ENCODE measurements around the gene RRM2. TPM values are rescaled to one million over a fixed set of nuclear protein-coding genes. Genes with fewer than 3 reads are reported as not detected.
A peak's percentile ranks its signal among the peaks of the same experiment; 100 is the strongest.

The RRM2 gene
- polyA plus RNA-seq, 1 donor (not counting 4 experiments of a cell fraction or from before 2014, with no cell fraction given), result 25.7 TPM

GRCh38 chr2:10160203-10160955, 37.8 kb downstream of the RRM2 start:
- no peak overlapping the region for H2AFZ ChIP-seq (ENCODE audit: control insufficient read depth, low read length)
- DNase-seq (ENCODE audit: low read depth, low spot score) (no peak), FAIRE-seq (no peak)
- no peak overlapping the region for H3K27ac ChIP-seq (ENCODE audit: control insufficient read depth, insufficient read depth, low read length)
- peaks cover 13% of the 10 kb centered on the region for H3K4me1 ChIP-seq (ENCODE audit: control insufficient read depth, extremely low read depth, insufficient read depth, low read length)
- no peaks in the 10 kb centered on the region for H3K9me1 ChIP-seq (ENCODE audit: control insufficient read depth, extremely low read depth, insufficient read depth, low read length)
- H3K4me3 ChIP-seq (ENCODE audit: control insufficient read depth in 2 of 3, extremely low read depth in 1 of 3, insufficient read depth in 2 of 3, low read depth in 1 of 3, low read length in 3 of 3), result no peak overlapping the region
- TF ChIP-seq CTCF (optimal IDR thresholded peaks at IDR 0.05 in 1 of 3, IDR thresholded peaks at IDR 0.05 in 1 of 3, conservative IDR thresholded peaks at IDR 0.05 in 1 of 3; ENCODE audit: extremely low read depth in 1 of 3, insufficient read depth in 2 of 3, low read length in 3 of 3), result no peak
- no peak for TF ChIP-seq EZH2 (IDR thresholded peaks at IDR 0.05; ENCODE audit: low read length)
- no peaks in the 10 kb centered on the region for H3K9me3 ChIP-seq (ENCODE audit: control insufficient read depth, low read depth, low read length)
- H3K27me3 ChIP-seq (ENCODE audit: control insufficient read depth, extremely low read depth, insufficient read depth, low read length), result no peaks in the 10 kb centered on the region
- H3K36me3 ChIP-seq (ENCODE audit: control insufficient read depth in 2 of 2, extremely low read depth in 1 of 2, insufficient read depth in 2 of 2, low read length in 2 of 2), result no peaks in the 10 kb centered on the region
- dilution Hi-C loops (cut with MboI; ENCODE audit: extremely low pct_ligation_motif_present, low sequenced_read_pairs), result no loop called here
- H3K9ac ChIP-seq (ENCODE audit: control insufficient read depth, extremely low read depth, insufficient read depth, low read length), result no peak overlapping the region
- no peaks in the 10 kb centered on the region for H3K79me2 ChIP-seq (ENCODE audit: control insufficient read depth, insufficient read depth, low read length)
- no peaks in the 10 kb centered on the region for H4K20me1 ChIP-seq (ENCODE audit: control insufficient read depth, extremely low read depth, insufficient read depth, low read length)
- H3K4me2 ChIP-seq (ENCODE audit: control insufficient read depth, extremely low read depth, insufficient read depth, low read depth, low read length), result no peak overlapping the region

DNA sequence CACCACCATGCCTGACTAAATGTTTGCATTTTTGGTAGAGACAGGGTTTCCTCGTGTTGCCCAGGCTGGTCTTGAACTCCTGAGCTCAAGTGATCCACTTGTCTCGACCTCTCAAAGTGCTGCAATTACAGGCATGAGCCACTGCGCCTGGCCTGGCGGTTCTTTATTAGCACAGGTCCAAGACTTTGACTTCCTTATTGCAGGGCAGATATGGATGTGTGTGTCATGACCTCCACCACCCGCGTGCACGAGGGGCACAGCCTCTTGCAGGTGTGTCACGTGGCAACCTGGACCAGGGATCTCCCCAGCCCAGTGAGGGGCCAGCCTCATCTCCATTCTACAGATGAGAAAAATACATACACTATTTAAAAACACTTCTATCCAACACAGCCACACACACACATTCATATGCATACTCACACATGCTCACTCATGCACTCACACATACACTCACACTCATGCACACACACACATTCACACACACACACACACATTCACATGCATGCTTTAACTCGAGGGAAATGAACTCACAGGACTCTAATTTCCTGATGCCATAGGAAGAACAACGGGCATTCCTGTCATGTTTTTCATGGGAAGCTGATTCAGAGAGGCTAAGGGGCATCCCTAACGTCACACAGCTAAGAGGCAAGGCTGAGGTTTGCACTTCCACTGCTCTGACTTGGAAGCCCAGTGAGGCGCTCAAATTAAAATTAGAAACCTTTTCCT, 38.8 kb downstream of the RRM2 start:
- H3K27ac ChIP-seq (ENCODE audit: control insufficient read depth, insufficient read depth, low read length), result no peak overlapping the region
- H3K4me1 ChIP-seq (ENCODE audit: control insufficient read depth, extremely low read depth, insufficient read depth, low read length), result peaks cover 13% of the 10 kb centered on the region
- H3K9me3 ChIP-seq (ENCODE audit: control insufficient read depth, low read depth, low read length), result no peaks in the 10 kb centered on the region
- no peaks in the 10 kb centered on the region for H3K27me3 ChIP-seq (ENCODE audit: control insufficient read depth, extremely low read depth, insufficient read depth, low read length)
- H3K4me2 ChIP-seq (ENCODE audit: control insufficient read depth, extremely low read depth, insufficient read depth, low read depth, low read length), result peak overlapping the region; percentile 29
- H2AFZ ChIP-seq (ENCODE audit: control insufficient read depth, low read length), result no peak overlapping the region
- DNase-seq (ENCODE audit: low read depth, low spot score) (no peak), FAIRE-seq (peak; percentile 77)
- H3K4me3 ChIP-seq (ENCODE audit: control insufficient read depth in 2 of 3, extremely low read depth in 1 of 3, insufficient read depth in 2 of 3, low read depth in 1 of 3, low read length in 3 of 3), result no peak overlapping the region
- dilution Hi-C loops (cut with MboI; ENCODE audit: extremely low pct_ligation_motif_present, low sequenced_read_pairs), result no loop called here
- no peaks in the 10 kb centered on the region for H3K79me2 ChIP-seq (ENCODE audit: control insufficient read depth, insufficient read depth, low read length)
- TF ChIP-seq EZH2 (IDR thresholded peaks at IDR 0.05; ENCODE audit: low read length), result no peak
- no peak for TF ChIP-seq CTCF (optimal IDR thresholded peaks at IDR 0.05 in 1 of 3, IDR thresholded peaks at IDR 0.05 in 1 of 3, conservative IDR thresholded peaks at IDR 0.05 in 1 of 3; ENCODE audit: extremely low read depth in 1 of 3, insufficient read depth in 2 of 3, low read length in 3 of 3)
- no peak overlapping the region for H3K9ac ChIP-seq (ENCODE audit: control insufficient read depth, extremely low read depth, insufficient read depth, low read length)
- no peaks in the 10 kb centered on the region for H3K36me3 ChIP-seq (ENCODE audit: control insufficient read depth in 2 of 2, extremely low read depth in 1 of 2, insufficient read depth in 2 of 2, low read length in 2 of 2)
- no peaks in the 10 kb centered on the region for H3K9me1 ChIP-seq (ENCODE audit: control insufficient read depth, extremely low read depth, insufficient read depth, low read length)
- no peaks in the 10 kb centered on the region for H4K20me1 ChIP-seq (ENCODE audit: control insufficient read depth, extremely low read depth, insufficient read depth, low read length)
